NT2/D1 (cell line): ENCODE results near the gene TSPAN9.

Source experiments
- YY1 ChIP-seq: IDR thresholded peaks from 2 replicates; pipeline ENCODE4 v1.6.1; 2011; ENCODE audit not compliant: insufficient read length, insufficient read depth
- ZNF274 ChIP-seq: IDR thresholded peaks from 2 replicates; pipeline ENCODE4 v1.6.1; 2011; ENCODE audit warnings: mild to moderate bottlenecking, low read depth, low read length

DNA sequence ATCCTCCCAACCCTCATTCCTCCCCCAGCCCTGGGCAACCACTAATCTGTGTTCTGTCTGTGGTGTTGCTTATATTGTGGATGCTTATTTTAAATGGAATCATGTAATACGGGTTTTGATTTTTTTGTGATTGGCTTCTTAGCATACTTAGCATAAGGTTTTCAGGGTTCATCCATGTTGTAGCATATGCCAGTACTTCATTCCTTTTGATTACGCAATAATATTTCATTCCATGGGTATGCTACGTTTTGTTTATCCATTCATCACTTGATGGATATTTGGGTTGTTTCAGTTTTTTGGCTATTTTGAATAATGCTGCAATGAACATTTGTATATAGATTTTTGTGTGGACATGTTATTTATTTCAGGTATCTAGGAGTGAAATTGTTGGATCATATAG, 82.9 kb downstream of the TSPAN9 start:
- no peak for TF ChIP-seq YY1
- TF ChIP-seq ZNF274 = no peak
